Fibroblast of lung (primary cell): ENCODE results near the gene RNF128. TPM values are rescaled to one million over a fixed set of nuclear protein-coding genes. Genes with fewer than 3 reads are reported as not detected.
"Not testable (repeated sequence)": the region's sequence is repeated elsewhere in the genome, so short reads cannot be mapped to it uniquely, and the experiment has no call there.

ENCODE experiments used
- DNase-seq, 2 donors: peaks; one replicate each; pipeline versions ENCODE4 v3.0.0 to v3.0.0-alpha.2; 2010; ENCODE audit warnings: low read depth in 2 of 2
- H2AFZ ChIP-seq: 2 replicates; pipeline ENCODE4 v1.5.1; 2012; ENCODE audit warnings: low read length, control low read depth, inconsistent platforms
- H3K27ac ChIP-seq: 2 replicates; pipeline ENCODE4 v1.5.1; 2011; ENCODE audit warnings: low read length, control low read depth; ENCODE audit not compliant: insufficient read depth
- H3K27me3 ChIP-seq: 2 replicates; pipeline ENCODE4 v1.5.1; 2011; ENCODE audit warnings: mild to moderate bottlenecking, low read length; ENCODE audit not compliant: control insufficient read depth, insufficient read depth
- H3K36me3 ChIP-seq: 2 replicates; pipeline ENCODE4 v1.5.1; 2011; ENCODE audit warnings: low read length; ENCODE audit not compliant: control insufficient read depth, insufficient read depth
- H3K4me1 ChIP-seq: 2 replicates; pipeline ENCODE4 v1.5.1; 2011; ENCODE audit warnings: low read length; ENCODE audit not compliant: control insufficient read depth, insufficient read depth; ENCODE audit errors: extremely low read depth
- H3K4me2 ChIP-seq: 2 replicates; pipeline ENCODE4 v1.5.1; 2011; ENCODE audit warnings: low read length, control low read depth; ENCODE audit not compliant: insufficient read depth; ENCODE audit errors: extremely low read depth
- H3K4me3 ChIP-seq, 4 experiments: fragments of 200-600 bp in 1 of 4; sonication (generic) in 1 of 4; replicated peaks in 1 of 4; 2 replicates each; pipeline ENCODE4 v1.5.1; 2011 to 2016; ENCODE audit warnings: low read length in 4 of 4, low read depth in 3 of 4, mild to moderate bottlenecking in 3 of 4, control low read depth in 2 of 4, inconsistent platforms in 1 of 4, mixed read lengths in 1 of 4; ENCODE audit not compliant: insufficient read depth in 1 of 4; ENCODE audit errors: control extremely low read depth in 1 of 4
- H3K79me2 ChIP-seq: 2 replicates; pipeline ENCODE4 v1.5.1; 2012; ENCODE audit warnings: mild to moderate bottlenecking, low read length, inconsistent platforms; ENCODE audit not compliant: control insufficient read depth, insufficient read depth
- H3K9ac ChIP-seq: 2 replicates; pipeline ENCODE4 v1.5.1; 2011; ENCODE audit warnings: mild to moderate bottlenecking, low read length, control low read depth; ENCODE audit not compliant: insufficient read depth
- H3K9me3 ChIP-seq: 2 replicates; pipeline ENCODE4 v1.5.1; 2012; ENCODE audit warnings: low read depth, low read length; ENCODE audit not compliant: control insufficient read depth, insufficient read depth
- H4K20me1 ChIP-seq: 2 replicates; pipeline ENCODE4 v1.5.1; 2011; ENCODE audit warnings: low read length; ENCODE audit not compliant: control insufficient read depth, insufficient read depth; ENCODE audit errors: extremely low read depth
- EZH2 ChIP-seq: IDR thresholded peaks from 2 replicates; pipeline ENCODE4 v1.5.1; 2012; ENCODE audit warnings: low read length, control low read depth, mild to moderate bottlenecking; ENCODE audit errors: missing control alignments
- polyA plus RNA-seq, 2 donors: library from polyadenylated mRNA; depleted of rRNA in 1 of 2; stranded (reverse) in 1 of 2; unstranded in 1 of 2; fragments of >200 nt; gene quantifications; 2 replicates each; pipeline ENCODE4 v1.2.1, GENCODE V29; 2011 to 2012; ENCODE audit warnings: missing spikeins in 1 of 2
- total RNA-seq: library from RNA; depleted of rRNA; stranded (reverse); fragments of >200 nt; gene quantifications from 2 replicates; pipeline ENCODE4 v1.2.1, GENCODE V29; 2014
- TF ChIP-seq, protein P1 (sequence below), 2 donors: IDR thresholded peaks in 1 of 2; conservative IDR thresholded peaks in 1 of 2; 1 replicate in 1 of 2; 2 replicates in 1 of 2; pipeline ENCODE4 v1.5.1; 2011 to 2012; ENCODE audit warnings: low read length in 2 of 2, control low read depth in 1 of 2, inconsistent platforms in 1 of 2, low read depth in 1 of 2, mild to moderate bottlenecking in 1 of 2

The RNF128 gene
- total and polyA plus RNA-seq, 2 donors (not counting 1 experiment from before 2014, with no cell fraction given), result 0.74 to 8.1 TPM

DNA sequence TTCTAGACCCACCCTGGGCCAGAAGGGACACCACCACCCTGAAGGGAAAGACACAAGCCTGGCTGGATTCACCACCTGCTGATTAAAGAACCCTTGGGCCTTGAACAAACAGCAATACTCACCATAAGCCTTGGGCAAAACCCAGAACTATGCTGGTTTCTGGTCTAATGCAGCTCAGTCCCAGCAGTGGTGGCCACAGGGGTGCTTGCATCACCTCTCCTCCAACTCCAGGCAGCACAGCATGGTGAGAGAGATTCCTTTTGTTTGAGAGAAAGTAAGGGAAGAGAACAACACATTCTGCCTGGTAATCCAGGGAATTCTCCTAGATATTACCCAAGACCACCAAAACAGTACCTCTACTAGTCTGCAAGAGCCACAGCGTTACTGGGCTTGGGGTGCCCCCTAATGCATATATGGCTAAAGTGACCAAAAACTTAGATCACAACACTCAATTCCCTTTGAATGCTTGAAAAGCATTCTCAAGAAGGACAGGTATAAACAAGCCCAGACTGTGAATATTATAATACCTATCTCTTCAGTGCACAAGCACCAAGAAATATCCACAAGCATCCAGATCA, 25.7 kb downstream of the RNF128 start:
- Histone ChIP-seq H3K4me3 (no peak overlapping the region), H3K79me2 (no peaks in the 10 kb centered on the region), H4K20me1 (no peaks in the 10 kb centered on the region), H3K27me3 (no peaks in the 10 kb centered on the region), H3K27ac (no peak overlapping the region), H3K9me3 (no peaks in the 10 kb centered on the region), H3K4me1 (no peaks in the 10 kb centered on the region), H2AFZ (no peak overlapping the region), H3K36me3 (no peaks in the 10 kb centered on the region), H3K4me2 (no peak overlapping the region), H3K9ac (no peak overlapping the region)
- DNase-seq, result peak in 1 of 2 donors; percentile 22
- TF ChIP-seq EZH2, result no peak
- TF ChIP-seq, protein P1, sequence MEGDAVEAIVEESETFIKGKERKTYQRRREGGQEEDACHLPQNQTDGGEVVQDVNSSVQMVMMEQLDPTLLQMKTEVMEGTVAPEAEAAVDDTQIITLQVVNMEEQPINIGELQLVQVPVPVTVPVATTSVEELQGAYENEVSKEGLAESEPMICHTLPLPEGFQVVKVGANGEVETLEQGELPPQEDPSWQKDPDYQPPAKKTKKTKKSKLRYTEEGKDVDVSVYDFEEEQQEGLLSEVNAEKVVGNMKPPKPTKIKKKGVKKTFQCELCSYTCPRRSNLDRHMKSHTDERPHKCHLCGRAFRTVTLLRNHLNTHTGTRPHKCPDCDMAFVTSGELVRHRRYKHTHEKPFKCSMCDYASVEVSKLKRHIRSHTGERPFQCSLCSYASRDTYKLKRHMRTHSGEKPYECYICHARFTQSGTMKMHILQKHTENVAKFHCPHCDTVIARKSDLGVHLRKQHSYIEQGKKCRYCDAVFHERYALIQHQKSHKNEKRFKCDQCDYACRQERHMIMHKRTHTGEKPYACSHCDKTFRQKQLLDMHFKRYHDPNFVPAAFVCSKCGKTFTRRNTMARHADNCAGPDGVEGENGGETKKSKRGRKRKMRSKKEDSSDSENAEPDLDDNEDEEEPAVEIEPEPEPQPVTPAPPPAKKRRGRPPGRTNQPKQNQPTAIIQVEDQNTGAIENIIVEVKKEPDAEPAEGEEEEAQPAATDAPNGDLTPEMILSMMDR (conservative IDR thresholded peaks at IDR 0.05 in 1 of 2, IDR thresholded peaks at IDR 0.05 in 1 of 2; ENCODE audit: low read depth in 1 of 2, low read length in 2 of 2), result peak in 1 of 2 donors; percentile 26

DNA sequence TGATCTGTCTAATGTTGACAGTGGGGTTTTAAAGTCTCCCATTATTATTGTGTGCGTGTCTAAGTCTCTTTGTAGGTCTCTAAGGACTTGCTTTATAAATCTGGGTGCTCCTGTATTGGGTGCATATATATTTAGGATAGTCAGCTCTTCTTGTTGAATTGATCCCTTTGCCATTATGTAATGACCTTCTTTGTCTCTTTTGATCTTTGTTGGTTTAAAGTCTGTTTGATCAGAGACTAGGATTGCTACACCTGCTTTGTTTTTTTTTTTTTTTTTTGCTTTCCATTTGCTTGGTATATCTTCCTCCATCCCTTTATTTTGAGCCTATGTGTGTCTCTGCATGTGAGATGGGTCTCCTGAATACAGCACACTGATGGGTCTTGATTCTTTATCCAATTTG, 42.8 kb downstream of the RNF128 start:
- not testable (repeated sequence) for H3K9ac ChIP-seq, H3K79me2 ChIP-seq, H4K20me1 ChIP-seq, H3K4me2 ChIP-seq, H3K36me3 ChIP-seq, H3K27me3 ChIP-seq, H3K9me3 ChIP-seq, H2AFZ ChIP-seq, H3K4me1 ChIP-seq, H3K27ac ChIP-seq, H3K4me3 ChIP-seq, DNase-seq

DNA sequence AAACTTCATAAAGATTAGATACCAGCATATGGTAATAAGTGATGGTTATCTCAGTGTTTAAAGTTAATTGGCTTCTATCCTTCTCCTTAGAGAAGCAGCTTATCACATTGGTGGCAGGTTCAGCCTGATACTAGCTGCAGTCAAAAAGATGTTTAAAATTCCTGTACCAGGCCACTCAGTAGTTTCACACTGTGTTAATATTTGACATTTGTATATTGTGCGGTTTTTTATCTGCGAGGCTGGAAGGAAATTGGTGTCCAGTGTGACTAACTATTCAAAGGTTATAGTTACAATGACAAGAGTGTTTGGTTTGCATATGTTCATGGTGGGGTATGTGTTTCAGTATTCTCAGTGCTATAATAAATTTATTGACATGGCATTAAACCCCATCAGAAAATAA, 48.5 kb downstream of the RNF128 start:
- H2AFZ ChIP-seq, result no peak overlapping the region
- H3K9ac ChIP-seq, result no peak overlapping the region
- H3K4me3 ChIP-seq, result no peak overlapping the region
- H3K27ac ChIP-seq, result no peak overlapping the region
- DNase-seq, result no peak
- no peaks in the 10 kb centered on the region for H3K9me3 ChIP-seq
- H3K36me3 ChIP-seq, result no peaks in the 10 kb centered on the region
- no peaks in the 10 kb centered on the region for H3K27me3 ChIP-seq
- H4K20me1 ChIP-seq, result no peaks in the 10 kb centered on the region
- H3K4me2 ChIP-seq, result no peak overlapping the region
- TF ChIP-seq, protein P1 (conservative IDR thresholded peaks at IDR 0.05 in 1 of 2, IDR thresholded peaks at IDR 0.05 in 1 of 2; ENCODE audit: low read depth in 1 of 2, low read length in 2 of 2), result no peak
- no peak for TF ChIP-seq EZH2
- no peaks in the 10 kb centered on the region for H3K79me2 ChIP-seq
- no peaks in the 10 kb centered on the region for H3K4me1 ChIP-seq
